Kidney (tissue), 14 donors: ENCODE measurements around the gene PHAF1. TPM values are rescaled to one million over a fixed set of nuclear protein-coding genes. Genes with fewer than 3 reads are reported as not detected.

Source experiments
- DNase-seq, 5 donors: peaks; one replicate each; pipeline ENCODE4 v3.0.0-alpha.2; 2013 to 2020
- FAIRE-seq: peaks from 2 replicates; lab custom pipeline; 2012; peaks lifted over from hg19 to GRCh38; lab: Jason Lieb, UNC
- H3K27ac ChIP-seq, 2 donors: one replicate each; pipeline ENCODE4 v1.7.0; 2013; ENCODE audit warnings: low read depth in 2 of 2, low read length in 2 of 2, inconsistent platforms in 1 of 2
- H3K27me3 ChIP-seq: one replicate; pipeline ENCODE4 v1.7.1; 2013; ENCODE audit warnings: low read length, inconsistent platforms; ENCODE audit not compliant: control insufficient read depth, insufficient read depth
- H3K36me3 ChIP-seq, 3 donors: one replicate each; pipeline versions ENCODE4 v1.7.0 to v1.7.1; 2013; ENCODE audit warnings: low read length in 3 of 3, control low read depth in 1 of 3, inconsistent platforms in 1 of 3; ENCODE audit not compliant: insufficient read depth in 3 of 3, control insufficient read depth in 2 of 3
- H3K4me1 ChIP-seq, 3 donors: one replicate each; pipeline versions ENCODE4 v1.7.0 to v1.7.1; 2013; ENCODE audit warnings: low read length in 3 of 3, inconsistent platforms in 1 of 3, low read depth in 1 of 3; ENCODE audit not compliant: control insufficient read depth in 2 of 3, insufficient read depth in 2 of 3
- H3K4me3 ChIP-seq, 3 donors: one replicate each; pipeline versions ENCODE4 v1.7.0 to v1.8.1; 2013; ENCODE audit warnings: low read length in 3 of 3, control low read depth in 1 of 3, inconsistent platforms in 1 of 3
- H3K9ac ChIP-seq, 3 donors: one replicate each; pipeline versions ENCODE4 v1.7.0 to v1.7.1; 2013; ENCODE audit warnings: low read length in 3 of 3, control low read depth in 1 of 3, inconsistent platforms in 1 of 3
- H3K9me3 ChIP-seq, 3 donors: one replicate each; pipeline versions ENCODE4 v1.7.0 to v1.7.1; 2013; ENCODE audit warnings: low read length in 3 of 3, control low read depth in 1 of 3, inconsistent platforms in 1 of 3; ENCODE audit not compliant: control insufficient read depth in 2 of 3, insufficient read depth in 1 of 3
- intact Hi-C: fragments of 100-400 bp; cut with DNase I; formaldehyde crosslinking; loops from one replicate; pipeline ENCODE4 v1.11.1; 2022
- polyA plus RNA-seq: library from polyadenylated mRNA; stranded (reverse); fragments of 350-450 nt; fragmentation: Illumina TruSeq; extraction: RNeasy Lipid Tissue Mini Kit (QIAGEN cat#74804); gene quantifications from one replicate; pipeline ENCODE4 v1.2.3, GENCODE V29; 2014; ENCODE audit warnings: low read depth, low replicate concordance; ENCODE audit not compliant: insufficient read depth
- total RNA-seq: library from RNA; stranded (reverse); fragmentation: NEBNext Ultra II Directional; extraction: Animal tissue kit (Norgen Biotek cat#: 25700); gene quantifications from one replicate; pipeline ENCODE4 v1.2.1, GENCODE V29; 2021
- TF ChIP-seq, protein P1 (sequence below): IDR thresholded peaks from 3 replicates; pipeline ENCODE4 v1.5.1; 2012; ENCODE audit warnings: mild to moderate bottlenecking, moderate library complexity, borderline replicate concordance; ENCODE audit not compliant: insufficient read depth; ENCODE audit errors: extremely low read depth
- donor health status: control.
- donor health status: control.
- donor health status: control.
- donor health status: control.
- donor health status: control.
- donor health status: DM: yes; HTN: yes; CAD: no.
- donor health status: Normal renal cell carcinoma (clear cell type).

The PHAF1 gene
- total and polyA plus RNA-seq, 2 donors from 2014 or later: 14.3 to 16.9 TPM

DNA sequence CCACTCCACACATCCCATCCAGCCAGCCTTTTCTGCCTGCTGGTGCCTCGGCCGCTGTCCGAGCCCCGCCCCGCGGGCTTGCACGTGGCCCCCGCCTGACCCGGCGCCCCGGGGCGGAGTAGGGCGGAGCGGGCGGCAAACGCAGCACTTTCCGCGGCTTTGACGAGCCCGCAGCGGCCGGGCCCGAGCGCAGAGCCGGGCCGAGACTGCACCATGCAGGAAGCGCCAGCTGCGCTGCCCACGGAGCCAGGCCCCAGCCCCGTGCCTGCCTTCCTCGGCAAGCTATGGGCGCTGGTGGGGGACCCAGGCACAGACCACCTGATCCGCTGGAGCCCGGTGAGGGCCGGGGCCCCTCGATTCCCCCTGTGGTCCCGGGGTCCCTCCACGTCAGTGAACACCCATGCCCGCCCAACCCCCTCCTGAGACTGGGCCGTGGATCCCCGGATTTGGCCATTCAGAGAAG lies 54.9 kb downstream of the PHAF1 start, which contains the start of gene HSF4:
TSS of gene HSF4 (plus strand) at position 147 of the 463 bp plus-strand sequence. CDS start at position 214, 67 bp downstream.
- no peaks in the 10 kb centered on the region for H3K36me3 ChIP-seq
- FAIRE-seq (no peak), DNase-seq (peak in 3 of 5 donors; percentile 8 to 88 (median 59))
- H3K9ac ChIP-seq: peak within 1 kb of the TSS in 1 of 3 donors; percentile 16
- H3K27ac ChIP-seq: peak within 1 kb of the TSS in 1 of 2 donors; percentile 51
- TF ChIP-seq, protein P1, sequence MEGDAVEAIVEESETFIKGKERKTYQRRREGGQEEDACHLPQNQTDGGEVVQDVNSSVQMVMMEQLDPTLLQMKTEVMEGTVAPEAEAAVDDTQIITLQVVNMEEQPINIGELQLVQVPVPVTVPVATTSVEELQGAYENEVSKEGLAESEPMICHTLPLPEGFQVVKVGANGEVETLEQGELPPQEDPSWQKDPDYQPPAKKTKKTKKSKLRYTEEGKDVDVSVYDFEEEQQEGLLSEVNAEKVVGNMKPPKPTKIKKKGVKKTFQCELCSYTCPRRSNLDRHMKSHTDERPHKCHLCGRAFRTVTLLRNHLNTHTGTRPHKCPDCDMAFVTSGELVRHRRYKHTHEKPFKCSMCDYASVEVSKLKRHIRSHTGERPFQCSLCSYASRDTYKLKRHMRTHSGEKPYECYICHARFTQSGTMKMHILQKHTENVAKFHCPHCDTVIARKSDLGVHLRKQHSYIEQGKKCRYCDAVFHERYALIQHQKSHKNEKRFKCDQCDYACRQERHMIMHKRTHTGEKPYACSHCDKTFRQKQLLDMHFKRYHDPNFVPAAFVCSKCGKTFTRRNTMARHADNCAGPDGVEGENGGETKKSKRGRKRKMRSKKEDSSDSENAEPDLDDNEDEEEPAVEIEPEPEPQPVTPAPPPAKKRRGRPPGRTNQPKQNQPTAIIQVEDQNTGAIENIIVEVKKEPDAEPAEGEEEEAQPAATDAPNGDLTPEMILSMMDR: no peak
- H3K27me3 ChIP-seq: peaks cover 49% of the 10 kb centered on the region
- intact Hi-C loops: no loop called here
- H3K9me3 ChIP-seq: no peaks in the 10 kb centered on the region
- peaks cover 0 to 40% (median 6%) of the 10 kb centered on the region in 3 donors for H3K4me1 ChIP-seq
- H3K4me3 ChIP-seq: peak within 1 kb of the TSS in 2 of 3 donors; percentile 42 to 49

DNA sequence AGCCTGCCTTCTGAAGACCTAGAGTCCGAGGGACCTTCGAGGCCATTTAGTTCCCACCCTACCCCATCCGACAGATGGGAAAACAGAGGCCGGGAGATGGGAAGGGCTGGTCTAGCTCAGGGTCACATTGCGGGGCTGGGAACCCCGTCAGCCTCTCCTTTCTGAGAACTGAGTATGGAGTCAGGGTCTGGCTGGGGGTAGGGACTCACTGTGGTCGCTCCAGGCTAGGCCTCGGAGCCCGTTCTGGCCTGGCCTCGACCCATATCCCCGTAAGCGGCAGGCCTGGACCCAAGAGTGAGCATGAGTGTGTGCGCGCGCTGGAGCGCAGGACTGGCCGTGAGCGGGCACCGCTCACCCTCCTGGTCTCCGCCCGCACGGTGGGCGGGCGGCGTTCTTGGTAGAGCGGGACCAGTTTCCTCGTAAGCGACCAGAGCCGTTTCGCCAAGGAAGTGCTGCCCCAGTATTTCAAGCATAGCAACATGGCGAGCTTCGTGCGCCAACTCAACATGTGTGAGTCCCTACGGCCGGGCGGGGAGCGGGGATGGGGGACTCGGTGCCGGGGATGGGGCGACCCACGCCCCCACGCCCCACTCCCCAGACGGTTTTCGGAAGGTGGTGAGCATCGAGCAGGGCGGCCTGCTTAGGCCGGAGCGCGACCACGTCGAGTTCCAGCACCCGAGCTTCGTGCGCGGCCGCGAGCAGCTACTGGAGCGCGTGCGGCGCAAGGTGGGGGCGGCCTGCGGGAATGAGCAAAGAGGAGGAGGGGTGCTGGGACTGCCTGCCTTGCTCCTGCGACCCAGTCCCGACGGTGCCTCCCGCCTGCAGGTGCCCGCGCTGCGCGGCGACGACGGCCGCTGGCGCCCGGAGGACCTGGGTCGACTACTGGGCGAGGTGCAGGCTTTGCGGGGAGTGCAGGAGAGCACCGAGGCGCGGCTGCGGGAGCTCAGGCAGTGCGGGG lies 55.7 kb downstream of the PHAF1 start:
- peak overlapping the region in 1 of 3 donors; percentile 18 for H3K4me3 ChIP-seq
- peaks cover 0 to 46% (median 6%) of the 10 kb centered on the region in 3 donors for H3K4me1 ChIP-seq
- TF ChIP-seq, protein P1: no peak
- peak overlapping the region in 1 of 3 donors; percentile 16 for H3K9ac ChIP-seq
- H3K36me3 ChIP-seq: no peaks in the 10 kb centered on the region
- H3K27ac ChIP-seq: no peak overlapping the region
- peak in 4 of 5 donors; percentile 28 to 57 (median 46) for DNase-seq
- intact Hi-C loops: no loop called here
- no peaks in the 10 kb centered on the region for H3K9me3 ChIP-seq
- H3K27me3 ChIP-seq: peaks cover 49% of the 10 kb centered on the region
- no peak for FAIRE-seq

DNA sequence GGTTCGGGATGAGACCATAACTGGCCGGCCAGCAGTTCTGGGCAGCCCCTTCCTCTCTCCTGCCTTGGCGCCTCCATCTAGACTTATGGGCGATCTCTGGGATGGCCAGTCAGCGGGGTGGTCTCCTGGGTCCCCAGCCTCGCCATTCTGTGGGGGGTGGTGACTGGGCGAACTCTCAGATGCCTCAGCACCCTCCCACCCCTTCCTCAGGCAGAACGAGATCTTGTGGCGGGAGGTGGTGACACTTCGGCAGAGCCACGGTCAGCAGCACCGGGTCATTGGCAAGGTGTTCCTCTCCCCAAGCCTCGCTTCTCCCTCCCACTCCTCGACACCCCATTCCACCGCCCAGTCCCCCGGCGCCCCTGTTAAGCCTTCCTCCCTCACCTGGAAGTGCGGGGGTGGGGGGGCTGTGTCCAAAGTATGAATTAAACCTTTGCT lies 56.4 kb downstream of the PHAF1 start:
- no peak overlapping the region for H3K4me3 ChIP-seq
- no peaks in the 10 kb centered on the region for H3K9me3 ChIP-seq
- FAIRE-seq: no peak
- TF ChIP-seq, protein P1: no peak
- H3K9ac ChIP-seq: no peak overlapping the region
- intact Hi-C loops: no loop called here
- no peak overlapping the region for H3K27ac ChIP-seq
- no peaks in the 10 kb centered on the region for H3K36me3 ChIP-seq
- peak in 1 of 5 donors; percentile 50 for DNase-seq
- H3K27me3 ChIP-seq: peaks cover 48% of the 10 kb centered on the region
- peaks cover 0 to 50% (median 7%) of the 10 kb centered on the region in 3 donors for H3K4me1 ChIP-seq
